HepG2 (cell line): ENCODE measurements around the gene HAUS2. TPM values are rescaled to one million over a fixed set of nuclear protein-coding genes. Genes with fewer than 3 reads are reported as not detected.

ENCODE experiments used
- AKAP8 ChIP-seq: sonication (generic); formaldehyde crosslinking; IDR thresholded peaks from 2 replicates; pipeline ENCODE4 v1.5.1; 2020; ENCODE audit warnings: mild to moderate bottlenecking, missing genetic modification reagents
- BCL6 ChIP-seq: IDR thresholded peaks from 2 replicates; pipeline ENCODE4 v1.6.1; 2016; ENCODE audit warnings: missing genetic modification reagents, missing compliant biosample characterization
- CHD4 ChIP-seq: fragments of 200-600 bp; sonication (generic); IDR thresholded peaks from 2 replicates; pipeline ENCODE4 v1.7.0; 2017; ENCODE audit warnings: mild to moderate bottlenecking, low read length, borderline replicate concordance
- KLF16 ChIP-seq, 2 experiments: sonication (generic) in 1 of 2; formaldehyde crosslinking in 1 of 2; IDR thresholded peaks; 2 replicates each; pipeline versions ENCODE4 v1.6.1 to v1.8.0; 2016 to 2023; ENCODE audit warnings: missing genetic modification reagents in 2 of 2, missing compliant biosample characterization in 1 of 2
- MAFF ChIP-seq: IDR thresholded peaks from 2 replicates; pipeline ENCODE4 v1.6.1; 2011; ENCODE audit warnings: low read depth, low read length, improper control_type of control experiment
- MYPOP ChIP-seq: sonication (generic); formaldehyde crosslinking; IDR thresholded peaks from 2 replicates; pipeline ENCODE4 v1.8.1; 2023; ENCODE audit warnings: mild to moderate bottlenecking, moderate library complexity, missing genetic modification reagents
- PAF1 ChIP-seq: IDR thresholded peaks from 2 replicates; pipeline ENCODE4 v1.6.1; 2016; ENCODE audit warnings: missing genetic modification reagents, missing compliant biosample characterization
- PRDM10 ChIP-seq: sonication (generic); formaldehyde crosslinking; IDR thresholded peaks from 2 replicates; pipeline ENCODE4 v1.4.0; 2020; ENCODE audit warnings: low read depth, missing genetic modification reagents
- PRDM4 ChIP-seq: sonication (generic); formaldehyde crosslinking; IDR thresholded peaks from 2 replicates; pipeline ENCODE4 v1.9.0; 2021; ENCODE audit warnings: missing genetic modification reagents, borderline replicate concordance
- PTBP1 ChIP-seq: fragments of 200-400 bp; formaldehyde crosslinking; IDR thresholded peaks from 2 replicates; pipeline ENCODE4 v1.6.1; 2018; ENCODE audit warnings: low read length, low read depth; ENCODE audit not compliant: poor library complexity, severe bottlenecking
- RCOR2 ChIP-seq: IDR thresholded peaks from 2 replicates; pipeline ENCODE4 v1.6.1; 2016; ENCODE audit warnings: missing biosample characterization, missing genetic modification reagents
- RNF2 ChIP-seq: fragments of 450-650 bp; conservative IDR thresholded peaks from 2 replicates; pipeline ENCODE4 v1.6.1; 2016; ENCODE audit warnings: low read depth
- SRF ChIP-seq: IDR thresholded peaks from 2 replicates; pipeline ENCODE4 v1.6.1; 2011; ENCODE audit warnings: mild to moderate bottlenecking, low read depth, low read length, moderate library complexity
- ZBTB3 ChIP-seq: sonication (generic); formaldehyde crosslinking; IDR thresholded peaks from 2 replicates; pipeline ENCODE4 v1.4.0; 2020; ENCODE audit warnings: low read depth, mild to moderate bottlenecking, moderate library complexity, missing genetic modification reagents, borderline replicate concordance
- ZFP36L1 ChIP-seq: sonication (generic); formaldehyde crosslinking; IDR thresholded peaks from 2 replicates; pipeline ENCODE4 v1.8.0; 2022; ENCODE audit warnings: mild to moderate bottlenecking, missing genetic modification reagents, moderate library complexity
- ZFYVE20 ChIP-seq: sonication (generic); formaldehyde crosslinking; IDR thresholded peaks from 2 replicates; pipeline ENCODE4 v1.8.0; 2023; ENCODE audit warnings: low read depth, mild to moderate bottlenecking, moderate library complexity, missing genetic modification reagents, borderline replicate concordance
- ZNF207 ChIP-seq: fragments of 450-650 bp; IDR thresholded peaks from 2 replicates; pipeline ENCODE4 v1.6.1; 2016; ENCODE audit warnings: antibody characterized with exemption, borderline replicate concordance
- ZNF264 ChIP-seq: sonication (generic); formaldehyde crosslinking; IDR thresholded peaks from 2 replicates; pipeline ENCODE4 v1.4.0; 2020; ENCODE audit warnings: missing genetic modification reagents
- ZNF766 ChIP-seq: sonication (generic); formaldehyde crosslinking; IDR thresholded peaks from 2 replicates; pipeline ENCODE4 v1.5.0; 2020; ENCODE audit warnings: missing genetic modification reagents, borderline replicate concordance
- ZNF839 ChIP-seq: sonication (generic); formaldehyde crosslinking; IDR thresholded peaks from 2 replicates; pipeline ENCODE4 v1.4.0; 2020; ENCODE audit warnings: missing genetic modification reagents, mild to moderate bottlenecking, borderline replicate concordance
- ZNF878 ChIP-seq: sonication (generic); formaldehyde crosslinking; IDR thresholded peaks from 2 replicates; pipeline ENCODE4 v1.8.1; 2023; ENCODE audit warnings: mild to moderate bottlenecking, missing genetic modification reagents, moderate library complexity
- polyA plus RNA-seq, 8 experiments: library from polyadenylated mRNA; depleted of rRNA in 3 of 8; stranded (reverse) in 7 of 8; unstranded in 1 of 8; fragments of >200 nt; fragmentation: Illumina TruSeq in 4 of 8; extraction: Trizol in 4 of 8; gene quantifications; 2 replicates each; pipeline versions ENCODE4 v1.2.1 to v1.2.3, GENCODE V29; 2011 to 2016; ENCODE audit warnings: low read depth in 4 of 8, missing spikeins in 1 of 8, mixed read lengths in 1 of 8; ENCODE audit not compliant: insufficient read depth in 1 of 8
- total RNA-seq, 5 experiments: library from RNA; depleted of rRNA; stranded (reverse); fragments of >200 nt; fragmentation: Illumina TruSeq; extraction: Trizol; gene quantifications; 2 replicates each; pipeline ENCODE4 v1.2.3, GENCODE V29; 2016; ENCODE audit warnings: low read depth in 1 of 5

Gene HAUS2
- total and polyA plus RNA-seq, 2 of the 13 experiments (the other 11 are each of a cell fraction or from before 2014, with no cell fraction given), result 11.6 to 32.9 TPM

GRCh38 chr15:42575188-42576039 is 26.8 kb downstream of the HAUS2 start, which contains the start of gene STARD9 (continued):
- TF ChIP-seq PRDM4 (CRISPR knock-in tag) (no peak), ZNF766 (CRISPR knock-in tag) (peak; percentile 78; the same call in 1 of the 2 replicates), ZNF207 (no peak), RNF2 (peak; percentile 34; the same call in 1 of the 2 replicates), MYPOP (CRISPR knock-in tag) (peak; percentile 82), BCL6 (CRISPR knock-in tag) (no peak; the same call in none of the 2 replicates), ZBTB3 (CRISPR knock-in tag) (0 out of 2 replicates have a peak, but pooled peaks have one; percentile 50), ZNF264 (no peak), KLF16 (CRISPR knock-in tag; IDR thresholded peaks at IDR 0.05) (peak in 1 of 2 experiments; percentile 23; a peak in 1 of 4 replicates), MAFF (no peak), RCOR2 (CRISPR knock-in tag) (no peak; the same call in 1 of the 2 replicates), SRF (no peak), PRDM10 (CRISPR knock-in tag) (peak; percentile 48), CHD4 (no peak), PTBP1 (no peak), ZNF839 (no peak; the same call in 1 of the 2 replicates), ZFP36L1 (no peak; the same call in 1 of the 2 replicates), ZFYVE20 (no peak), AKAP8 (CRISPR knock-in tag) (0 out of 2 replicates have a peak, but pooled peaks have one; percentile 54), ZNF878 (peak; percentile 90; the same call in 1 of the 2 replicates), PAF1 (CRISPR knock-in tag) (no peak)
